ENCODE measurements around the gene RELL1.

DNA sequence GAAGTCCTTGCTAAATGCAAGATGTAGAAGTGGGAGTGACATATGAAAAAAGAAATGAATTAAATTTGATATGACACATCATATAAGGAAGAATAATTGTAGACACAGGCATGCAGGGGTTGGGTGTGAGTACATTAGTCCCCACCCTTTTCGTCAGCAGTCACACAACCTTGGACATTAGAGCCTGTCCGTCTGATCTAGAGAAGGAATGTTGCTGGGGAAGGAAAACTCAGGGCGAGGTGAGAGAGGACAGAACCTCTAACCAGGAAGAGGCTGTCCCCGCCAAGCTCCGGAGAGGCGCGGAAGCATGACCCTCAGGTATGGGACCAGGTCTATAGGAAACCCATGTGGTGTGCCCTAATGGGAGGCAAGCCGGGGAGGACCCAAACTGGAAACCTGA is 102.1 kb downstream of the RELL1 start:
- TF ChIP-seq, protein P1, sequence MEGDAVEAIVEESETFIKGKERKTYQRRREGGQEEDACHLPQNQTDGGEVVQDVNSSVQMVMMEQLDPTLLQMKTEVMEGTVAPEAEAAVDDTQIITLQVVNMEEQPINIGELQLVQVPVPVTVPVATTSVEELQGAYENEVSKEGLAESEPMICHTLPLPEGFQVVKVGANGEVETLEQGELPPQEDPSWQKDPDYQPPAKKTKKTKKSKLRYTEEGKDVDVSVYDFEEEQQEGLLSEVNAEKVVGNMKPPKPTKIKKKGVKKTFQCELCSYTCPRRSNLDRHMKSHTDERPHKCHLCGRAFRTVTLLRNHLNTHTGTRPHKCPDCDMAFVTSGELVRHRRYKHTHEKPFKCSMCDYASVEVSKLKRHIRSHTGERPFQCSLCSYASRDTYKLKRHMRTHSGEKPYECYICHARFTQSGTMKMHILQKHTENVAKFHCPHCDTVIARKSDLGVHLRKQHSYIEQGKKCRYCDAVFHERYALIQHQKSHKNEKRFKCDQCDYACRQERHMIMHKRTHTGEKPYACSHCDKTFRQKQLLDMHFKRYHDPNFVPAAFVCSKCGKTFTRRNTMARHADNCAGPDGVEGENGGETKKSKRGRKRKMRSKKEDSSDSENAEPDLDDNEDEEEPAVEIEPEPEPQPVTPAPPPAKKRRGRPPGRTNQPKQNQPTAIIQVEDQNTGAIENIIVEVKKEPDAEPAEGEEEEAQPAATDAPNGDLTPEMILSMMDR (IDR thresholded peaks at IDR 0.05) = no peak
- no peak for TF ChIP-seq POLR2A (IDR thresholded peaks at IDR 0.05)

Measured in body of pancreas (tissue), 4 donors.